ENCODE measurements around the gene XRCC5. TPM values are rescaled to one million over a fixed set of nuclear protein-coding genes. Genes with fewer than 3 reads are reported as not detected.

XRCC5 gene
- total RNA-seq, 1 experiment from 2014 or later = 198 TPM

GRCh38 chr2:216159646-216160045 lies 50.5 kb downstream of the XRCC5 start:
- ChIA-PET POLR2A (interaction anchor here (0.6 kb wide), 1 partner anchor 376 kb away, joined by 3 read pairs; no protein-coding TSS in a partner anchor), CTCF (interaction anchor here (1.1 to 1.7 kb wide), 2 partner anchors 10 to 14 kb away, joined by 3 to 4 read pairs; no protein-coding TSS in a partner anchor)
- intact Hi-C loops (cut with micrococcal nuclease) = no loop called here
- no peak for TF ChIP-seq CTCF (IDR thresholded peaks at IDR 0.05; ENCODE audit: unreplicated experiment)
- Mint-ChIP-seq H3K27me3 (ENCODE audit: insufficient read depth, unreplicated experiment) (no peaks in the 10 kb centered on the region), H3K36me3 (ENCODE audit: insufficient read depth, unreplicated experiment) (peaks cover 94% of the 10 kb centered on the region), H3K4me3 (ENCODE audit: unreplicated experiment) (no peak overlapping the region), H3K27ac (ENCODE audit: low read depth, unreplicated experiment) (no peak overlapping the region), H3K9me3 (ENCODE audit: unreplicated experiment) (no peaks in the 10 kb centered on the region), H3K4me1 (ENCODE audit: insufficient read depth, unreplicated experiment) (no peaks in the 10 kb centered on the region)
- BruUV-seq (replicated peaks) = no TSS peak
- no peak for DNase-seq (ENCODE audit: unreplicated experiment)

GRCh38 chr2:216160786-216161185 lies 51.6 kb downstream of the XRCC5 start:
- Mint-ChIP-seq H3K27ac (ENCODE audit: low read depth, unreplicated experiment) (no peak overlapping the region), H3K36me3 (ENCODE audit: insufficient read depth, unreplicated experiment) (peaks cover 93% of the 10 kb centered on the region), H3K27me3 (ENCODE audit: insufficient read depth, unreplicated experiment) (no peaks in the 10 kb centered on the region), H3K9me3 (ENCODE audit: unreplicated experiment) (no peaks in the 10 kb centered on the region), H3K4me3 (ENCODE audit: unreplicated experiment) (no peak overlapping the region), H3K4me1 (ENCODE audit: insufficient read depth, unreplicated experiment) (no peaks in the 10 kb centered on the region)
- no peak for TF ChIP-seq CTCF (IDR thresholded peaks at IDR 0.05; ENCODE audit: unreplicated experiment)
- intact Hi-C loops (cut with micrococcal nuclease) = no loop called here
- DNase-seq (ENCODE audit: unreplicated experiment) = no peak
- BruUV-seq (replicated peaks) = no TSS peak
- ChIA-PET CTCF (interaction anchor here (1.7 to 2.0 kb wide), 2 partner anchors 11 to 51 kb away, joined by 4 to 6 read pairs; no protein-coding TSS in a partner anchor), POLR2A (no interaction called here)

GRCh38 chr2:216161967-216162366 lies 52.8 kb downstream of the XRCC5 start:
- intact Hi-C loops (cut with micrococcal nuclease) = no loop called here
- no peaks in the 10 kb centered on the region for H3K27me3 Mint-ChIP-seq (ENCODE audit: insufficient read depth, unreplicated experiment)
- no peak for TF ChIP-seq CTCF (IDR thresholded peaks at IDR 0.05; ENCODE audit: unreplicated experiment)
- H3K4me3 Mint-ChIP-seq (ENCODE audit: unreplicated experiment) = no peak overlapping the region
- ChIA-PET CTCF (interaction anchor here (0.7 to 2.0 kb wide), 4 partner anchors 42 to 1791 kb away, joined by 4 to 6 read pairs (median 6); no protein-coding TSS in a partner anchor), POLR2A (no interaction called here)
- no peaks in the 10 kb centered on the region for H3K9me3 Mint-ChIP-seq (ENCODE audit: unreplicated experiment)
- no peak overlapping the region for H3K27ac Mint-ChIP-seq (ENCODE audit: low read depth, unreplicated experiment)
- H3K4me1 Mint-ChIP-seq (ENCODE audit: insufficient read depth, unreplicated experiment) = no peaks in the 10 kb centered on the region
- peaks cover 93% of the 10 kb centered on the region for H3K36me3 Mint-ChIP-seq (ENCODE audit: insufficient read depth, unreplicated experiment)
- no peak for DNase-seq (ENCODE audit: unreplicated experiment)
- BruUV-seq (replicated peaks) = no TSS peak

- Mint-ChIP-seq H3K27ac (ENCODE audit: low read depth, unreplicated experiment) (no peak overlapping the region), H3K36me3 (ENCODE audit: insufficient read depth, unreplicated experiment) (peaks cover 94% of the 10 kb centered on the region), H3K27me3 (ENCODE audit: insufficient read depth, unreplicated experiment) (no peaks in the 10 kb centered on the region), H3K9me3 (ENCODE audit: unreplicated experiment) (no peaks in the 10 kb centered on the region), H3K4me1 (ENCODE audit: insufficient read depth, unreplicated experiment) (no peaks in the 10 kb centered on the region), H3K4me3 (ENCODE audit: unreplicated experiment) (no peak overlapping the region)
- ChIA-PET POLR2A (interaction anchor here (0.6 to 1.3 kb wide), 3 partner anchors 9 to 54 kb away, joined by 3 to 4 read pairs (median 4); no protein-coding TSS in a partner anchor), CTCF (no interaction called here)
- no peak for TF ChIP-seq CTCF (IDR thresholded peaks at IDR 0.05; ENCODE audit: unreplicated experiment)
- BruUV-seq (replicated peaks) = no TSS peak
- no peak for DNase-seq (ENCODE audit: unreplicated experiment)
- intact Hi-C loops (cut with micrococcal nuclease) = no loop called here
Measured at GRCh38 chr2:216163518-216163917, 54.4 kb downstream of the XRCC5 start.

Measured in MCF 10A (cell line).